Osteocyte (in vitro differentiated cells): Measurements from ENCODE around the gene RPS6KA5. TPM values are rescaled to one million over a fixed set of nuclear protein-coding genes. Genes with fewer than 3 reads are reported as not detected.

ENCODE experiments used
- DNase-seq: peaks from one replicate; pipeline ENCODE4 v3.0.0; 2021; ENCODE audit warnings: mixed read lengths; ENCODE audit not compliant: unreplicated experiment; ENCODE audit errors: extremely low spot score
- H3K27ac Mint-ChIP-seq: one replicate; pipeline ENCODE4 v1.8.0; 2021; ENCODE audit warnings: mild to moderate bottlenecking, mixed read lengths; ENCODE audit not compliant: unreplicated experiment
- H3K27me3 Mint-ChIP-seq: one replicate; pipeline ENCODE4 v1.8.0; 2021; ENCODE audit warnings: mixed read lengths; ENCODE audit not compliant: unreplicated experiment
- H3K36me3 Mint-ChIP-seq: one replicate; pipeline ENCODE4 v1.8.0; 2021; ENCODE audit warnings: mixed read lengths; ENCODE audit not compliant: unreplicated experiment
- H3K4me1 Mint-ChIP-seq: one replicate; pipeline ENCODE4 v1.8.0; 2021; ENCODE audit warnings: mixed read lengths; ENCODE audit not compliant: unreplicated experiment
- H3K4me3 Mint-ChIP-seq: one replicate; pipeline ENCODE4 v1.8.0; 2021; ENCODE audit warnings: mild to moderate bottlenecking, moderate library complexity, mixed read lengths; ENCODE audit not compliant: unreplicated experiment
- H3K9me3 Mint-ChIP-seq: one replicate; pipeline ENCODE4 v1.8.0; 2021; ENCODE audit warnings: mixed read lengths; ENCODE audit not compliant: unreplicated experiment
- total RNA-seq: library from RNA; stranded (reverse); gene quantifications from 2 replicates; pipeline ENCODE4 v1.2.1, GENCODE V29; 2021
- TF ChIP-seq, protein P1 (sequence below): fragments of 200-600 bp; sonication (generic); IDR thresholded peaks from 2 replicates; pipeline ENCODE4 v1.5.0; 2021; ENCODE audit warnings: antibody characterized with exemption, mild to moderate bottlenecking, moderate library complexity

Gene RPS6KA5
- total RNA-seq, 1 donor from 2014 or later: 3.4 TPM

DNA sequence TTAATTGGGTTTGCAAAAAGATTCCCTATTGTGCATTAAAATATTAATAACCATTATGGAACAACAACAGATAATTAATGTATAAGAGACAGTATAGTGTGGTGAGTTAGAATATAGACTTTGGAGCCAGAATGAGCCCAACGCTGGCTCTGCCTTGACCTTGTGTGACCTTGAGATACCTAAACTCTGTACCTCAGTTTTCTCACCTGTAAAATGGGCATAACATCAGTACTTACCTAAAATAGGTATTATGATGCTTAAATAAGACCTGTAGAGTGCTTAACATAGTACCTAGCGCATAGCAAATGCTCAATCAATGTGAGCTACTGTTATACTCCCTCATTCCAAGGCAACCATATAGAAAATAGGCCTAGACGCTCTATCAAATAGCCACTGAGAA lies 153.3 kb downstream of the RPS6KA5 start:
- no peak for DNase-seq
- H3K9me3 Mint-ChIP-seq: no peaks in the 10 kb centered on the region
- H3K4me1 Mint-ChIP-seq: peaks cover 5% of the 10 kb centered on the region
- H3K27ac Mint-ChIP-seq: no peak overlapping the region
- TF ChIP-seq, protein P1, sequence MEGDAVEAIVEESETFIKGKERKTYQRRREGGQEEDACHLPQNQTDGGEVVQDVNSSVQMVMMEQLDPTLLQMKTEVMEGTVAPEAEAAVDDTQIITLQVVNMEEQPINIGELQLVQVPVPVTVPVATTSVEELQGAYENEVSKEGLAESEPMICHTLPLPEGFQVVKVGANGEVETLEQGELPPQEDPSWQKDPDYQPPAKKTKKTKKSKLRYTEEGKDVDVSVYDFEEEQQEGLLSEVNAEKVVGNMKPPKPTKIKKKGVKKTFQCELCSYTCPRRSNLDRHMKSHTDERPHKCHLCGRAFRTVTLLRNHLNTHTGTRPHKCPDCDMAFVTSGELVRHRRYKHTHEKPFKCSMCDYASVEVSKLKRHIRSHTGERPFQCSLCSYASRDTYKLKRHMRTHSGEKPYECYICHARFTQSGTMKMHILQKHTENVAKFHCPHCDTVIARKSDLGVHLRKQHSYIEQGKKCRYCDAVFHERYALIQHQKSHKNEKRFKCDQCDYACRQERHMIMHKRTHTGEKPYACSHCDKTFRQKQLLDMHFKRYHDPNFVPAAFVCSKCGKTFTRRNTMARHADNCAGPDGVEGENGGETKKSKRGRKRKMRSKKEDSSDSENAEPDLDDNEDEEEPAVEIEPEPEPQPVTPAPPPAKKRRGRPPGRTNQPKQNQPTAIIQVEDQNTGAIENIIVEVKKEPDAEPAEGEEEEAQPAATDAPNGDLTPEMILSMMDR: no peak
- no peaks in the 10 kb centered on the region for H3K27me3 Mint-ChIP-seq
- no peak overlapping the region for H3K4me3 Mint-ChIP-seq
- no peaks in the 10 kb centered on the region for H3K36me3 Mint-ChIP-seq

DNA sequence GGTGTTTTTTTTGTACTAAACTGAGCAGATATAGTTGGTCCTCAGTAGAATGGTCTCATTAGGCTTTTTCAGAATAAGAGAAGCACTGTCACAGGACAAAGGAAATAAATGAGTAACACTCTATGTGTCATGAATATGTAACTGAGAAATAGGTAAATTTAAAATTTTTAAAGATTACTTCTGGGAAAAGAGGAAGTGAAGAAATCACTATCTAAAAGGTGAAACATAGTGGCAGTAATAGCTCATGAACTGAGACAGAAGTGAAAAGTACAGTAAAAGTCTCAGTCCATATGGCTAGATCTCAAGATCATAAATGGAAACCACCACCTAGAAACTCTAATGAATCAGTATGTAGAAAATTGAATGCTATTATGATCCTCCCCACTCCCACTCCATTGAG lies 154.9 kb downstream of the RPS6KA5 start:
- TF ChIP-seq, protein P1: no peak
- no peaks in the 10 kb centered on the region for H3K36me3 Mint-ChIP-seq
- no peak overlapping the region for H3K27ac Mint-ChIP-seq
- H3K4me3 Mint-ChIP-seq: no peak overlapping the region
- no peaks in the 10 kb centered on the region for H3K9me3 Mint-ChIP-seq
- H3K4me1 Mint-ChIP-seq: no peaks in the 10 kb centered on the region
- no peaks in the 10 kb centered on the region for H3K27me3 Mint-ChIP-seq
- no peak for DNase-seq

DNA sequence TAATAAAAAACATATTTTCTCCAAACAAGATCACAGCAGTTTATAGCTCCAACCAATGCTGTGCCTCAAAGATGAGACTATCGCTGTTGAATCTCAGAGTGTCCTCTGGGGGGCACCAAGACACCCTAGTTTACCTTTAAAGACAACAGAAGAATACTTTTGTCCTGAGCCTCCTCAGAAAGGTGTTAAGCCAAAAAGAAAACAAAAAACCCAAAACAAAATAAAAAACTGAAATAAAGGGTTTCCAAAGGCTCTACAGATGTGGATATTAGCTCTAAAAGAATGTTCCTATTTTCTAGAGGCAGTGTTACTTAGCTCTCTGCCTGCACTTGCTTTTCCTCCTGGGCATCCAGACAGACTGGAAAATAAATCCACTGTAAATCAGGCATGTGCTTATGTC lies 157.3 kb downstream of the RPS6KA5 start:
- no peaks in the 10 kb centered on the region for H3K9me3 Mint-ChIP-seq
- H3K27ac Mint-ChIP-seq: no peak overlapping the region
- no peaks in the 10 kb centered on the region for H3K36me3 Mint-ChIP-seq
- DNase-seq: no peak
- no peaks in the 10 kb centered on the region for H3K27me3 Mint-ChIP-seq
- no peaks in the 10 kb centered on the region for H3K4me1 Mint-ChIP-seq
- TF ChIP-seq, protein P1: peak; percentile 87
- no peak overlapping the region for H3K4me3 Mint-ChIP-seq

DNA sequence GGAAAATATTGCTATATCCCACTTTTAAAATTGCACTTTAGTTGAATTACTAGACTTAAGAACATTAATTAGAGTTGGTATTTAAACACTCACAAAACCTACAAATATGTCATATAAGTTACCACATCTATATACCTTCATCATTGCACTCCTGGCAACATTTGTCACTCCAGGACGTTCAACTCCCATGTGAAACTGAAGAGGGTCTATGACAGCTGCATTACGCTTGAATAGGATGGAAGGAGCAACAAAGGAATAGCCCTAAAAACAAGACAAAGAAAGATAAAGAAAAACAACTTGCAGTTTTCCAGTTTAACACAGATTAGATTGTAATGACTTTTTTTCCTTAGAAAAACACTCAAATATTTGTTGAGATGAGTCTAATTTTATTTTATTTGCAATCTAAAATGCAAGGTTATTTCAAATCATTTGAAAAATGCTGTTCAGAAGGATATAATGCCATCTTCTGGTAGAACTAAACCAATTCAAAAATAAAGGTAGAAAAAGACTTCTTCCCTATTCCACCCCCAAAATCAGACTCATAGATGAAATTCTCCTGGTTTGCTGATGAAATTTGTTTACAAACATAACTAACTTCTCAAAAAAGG lies 159.9 kb downstream of the RPS6KA5 start:
- Mint-ChIP-seq H3K36me3 (no peaks in the 10 kb centered on the region), H3K27ac (no peak overlapping the region), H3K27me3 (no peaks in the 10 kb centered on the region), H3K4me1 (no peaks in the 10 kb centered on the region), H3K9me3 (no peaks in the 10 kb centered on the region), H3K4me3 (no peak overlapping the region)
- TF ChIP-seq, protein P1: peak; percentile 43
- no peak for DNase-seq

DNA sequence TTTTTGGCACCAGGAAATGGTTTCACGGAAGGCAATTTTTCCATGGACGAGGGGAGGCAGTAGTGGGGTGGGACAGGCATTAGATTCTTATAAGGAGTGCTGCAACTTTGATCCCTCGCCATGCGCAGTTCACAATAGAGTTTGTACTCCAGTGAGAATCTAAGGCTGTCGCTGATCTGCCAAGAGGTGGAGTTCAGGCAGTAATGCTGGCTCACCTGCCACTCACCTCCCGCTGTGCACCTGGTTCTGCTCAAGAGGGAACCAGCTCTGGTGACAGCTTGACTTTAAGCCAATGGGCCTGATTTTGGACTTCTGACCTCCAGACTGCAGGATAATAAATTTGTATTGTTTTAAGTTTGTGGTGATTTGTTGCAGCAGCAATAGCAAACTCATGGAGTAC lies 163.4 kb downstream of the RPS6KA5 start:
- no peak for DNase-seq
- no peak overlapping the region for H3K27ac Mint-ChIP-seq
- H3K4me3 Mint-ChIP-seq: no peak overlapping the region
- no peaks in the 10 kb centered on the region for H3K9me3 Mint-ChIP-seq
- H3K36me3 Mint-ChIP-seq: no peaks in the 10 kb centered on the region
- TF ChIP-seq, protein P1: no peak
- no peaks in the 10 kb centered on the region for H3K27me3 Mint-ChIP-seq
- H3K4me1 Mint-ChIP-seq: no peaks in the 10 kb centered on the region
